Spleen (tissue), 7 donors: ENCODE data around the gene PELI3.

Experiments used
- CTCF ChIP-seq, 11 experiments: fragments of 200-600 bp in 7 of 11; fragments of 450-650 bp in 4 of 11; sonication (generic) in 4 of 11; IDR thresholded peaks in 8 of 11; conservative IDR thresholded peaks in 3 of 11; 1 replicate in 7 of 11; 2 replicates in 4 of 11; pipeline versions ENCODE4 v1.4.0 to v1.8.0; 2016 to 2021; ENCODE audit warnings: antibody characterized with exemption in 11 of 11, inconsistent platforms in 4 of 11, mild to moderate bottlenecking in 1 of 11
- POLR2A ChIP-seq, 3 donors: fragments of 450-650 bp; IDR thresholded peaks; one replicate each; pipeline ENCODE4 v1.5.1; 2017; ENCODE audit warnings: antibody characterized with exemption in 3 of 3, mild to moderate bottlenecking in 1 of 3
- POLR2AphosphoS5 ChIP-seq, 3 donors: sonication (generic); formaldehyde crosslinking; IDR thresholded peaks; one replicate each; pipeline ENCODE4 v1.5.1; 2017; ENCODE audit warnings: antibody characterized with exemption in 3 of 3
- donor health status: DM: no; HTN: no; CAD: no; lungs with moderate emphysema.
- donor health status: DM: no; HTN: no; CAD: no.
- donor health status: DM: no; HTN: no; CAD: no.

GRCh38 chr11:66450560-66450959 lies 16.1 kb upstream of the PELI3 start:
- TF ChIP-seq POLR2AphosphoS5 (IDR thresholded peaks at IDR 0.05), result no peak
- no peak for TF ChIP-seq CTCF (IDR thresholded peaks at IDR 0.05 in 8 of 11, conservative IDR thresholded peaks at IDR 0.05 in 3 of 11)
- no peak for TF ChIP-seq POLR2A (IDR thresholded peaks at IDR 0.05)
